HCT116 (cell line): ENCODE results near the gene HELZ2. TPM values are rescaled to one million over a fixed set of nuclear protein-coding genes. Genes with fewer than 3 reads are reported as not detected.
A peak's percentile ranks its signal among the peaks of the same experiment; 100 is the strongest.

Experiments
- ATAC-seq: fragments of 200-7000 bp; cut with Tn5 transposase; 2 replicates; pipeline ENCODE4 v1.9.1; 2020; ENCODE audit warnings: mild to moderate bottlenecking, moderate library complexity
- BruUV-seq: library from RNA; stranded (reverse); fragments of 400-500 nt; replicated peaks from 2 replicates; lab custom pipeline; 2021; lab: Mats Ljungman, UMichigan
- CTCF ChIA-PET: fragments of 300-600 bp; sonication (Branson Sonifier 250); formaldehyde crosslinking; loops from one replicate; lab custom pipeline; 2021; ENCODE audit warnings: antibody characterized with exemption; lab: Charles Lee
- POLR2A ChIA-PET: fragments of 300-600, 350-600 bp; sonication (Branson Sonifier 250); formaldehyde crosslinking; loops from one replicate; lab custom pipeline; 2021; ENCODE audit warnings: antibody characterized with exemption; lab: Charles Lee
- RAD21 ChIA-PET, 2 experiments: fragments of 300-600 bp; sonication (Branson Sonifier 250); formaldehyde crosslinking; loops; one replicate each; lab custom pipeline; 2023; ENCODE audit warnings: low total read pairs in 2 of 2; ENCODE audit not compliant: uncharacterized antibody in 2 of 2, unreplicated experiment in 2 of 2, low non-redundant PET in 1 of 2; lab: Charles Lee
- DNase-seq: peaks from one replicate; pipeline ENCODE4 v3.0.0-alpha.2; 2010; ENCODE audit warnings: low read depth, low spot score
- H2AFZ ChIP-seq: fragments of 200-600 bp; shearing (Covaris generic), sonication (generic); 2 replicates; pipeline ENCODE4 v1.6.1; 2017; ENCODE audit warnings: low read depth, mixed run types, mixed read lengths, antibody characterized with exemption, low read length; ENCODE audit not compliant: poor library complexity, severe bottlenecking
- H3K27ac ChIP-seq: 2 replicates; pipeline ENCODE4 v1.5.1; 2012; ENCODE audit warnings: low read depth, low read length
- H3K27me3 ChIP-seq: fragments of 200-600 bp; sonication (generic); 2 replicates; pipeline ENCODE4 v1.6.1; 2016; ENCODE audit warnings: mixed run types, low read length, mixed read lengths; ENCODE audit not compliant: insufficient read depth
- H3K36me3 ChIP-seq, 2 experiments: fragments of 200-500 bp in 1 of 2; fragments of 200-600 bp in 1 of 2; sonication (Bioruptor generic) in 1 of 2; sonication (generic) in 1 of 2; 2 replicates each; pipeline versions ENCODE4 v1.5.1 to v1.6.1; 2014 to 2016; ENCODE audit warnings: low read length in 2 of 2, inconsistent platforms in 1 of 2, mixed read lengths in 1 of 2, mixed run types in 1 of 2; ENCODE audit not compliant: insufficient read depth in 2 of 2, control insufficient read depth in 1 of 2
- H3K4me1 ChIP-seq, 2 experiments: fragments of 200-600 bp in 1 of 2; sonication (generic) in 1 of 2; 2 replicates each; pipeline versions ENCODE4 v1.5.1 to v1.6.1; 2012 to 2017; ENCODE audit warnings: low read length in 2 of 2, inconsistent platforms in 1 of 2, mild to moderate bottlenecking in 1 of 2, mixed read lengths in 1 of 2, mixed run types in 1 of 2, moderate library complexity in 1 of 2; ENCODE audit not compliant: insufficient read depth in 2 of 2, control insufficient read depth in 1 of 2
- H3K4me2 ChIP-seq: fragments of 200-600 bp; sonication (generic); 2 replicates; pipeline ENCODE4 v1.6.1; 2017; ENCODE audit warnings: mixed run types, low read length, mixed read lengths
- H3K4me3 ChIP-seq, 2 experiments: fragments of 200-600 bp in 1 of 2; sonication (generic) in 1 of 2; replicated peaks in 1 of 2; 2 replicates each; pipeline ENCODE4 v1.5.1; 2011 to 2016; ENCODE audit warnings: low read length in 2 of 2, control low read depth in 1 of 2, low read depth in 1 of 2, mild to moderate bottlenecking in 1 of 2, mixed read lengths in 1 of 2, mixed run types in 1 of 2
- H3K79me2 ChIP-seq: fragments of 200-600 bp; sonication (generic); 2 replicates; pipeline ENCODE4 v1.6.1; 2017; ENCODE audit warnings: mild to moderate bottlenecking, mixed run types, low read length, moderate library complexity, mixed read lengths; ENCODE audit not compliant: insufficient read depth
- H3K9ac ChIP-seq: fragments of 200-600 bp; sonication (generic); 2 replicates; pipeline ENCODE4 v1.6.1; 2016; ENCODE audit warnings: low read length, mixed read lengths
- H3K9me2 ChIP-seq: fragments of 200-600 bp; sonication (generic), shearing (Covaris generic); 2 replicates; pipeline ENCODE4 v1.6.1; 2017; ENCODE audit warnings: mixed run types, mild to moderate bottlenecking, moderate library complexity; ENCODE audit not compliant: insufficient read depth
- H3K9me3 ChIP-seq, 2 experiments: fragments of 200-500 bp in 1 of 2; fragments of 200-600 bp in 1 of 2; sonication (Bioruptor generic) in 1 of 2; sonication (generic) in 1 of 2; 2 replicates each; pipeline ENCODE4 v1.6.1; 2014 to 2017; ENCODE audit warnings: low read length in 2 of 2, mixed read lengths in 2 of 2, inconsistent platforms in 1 of 2, low read depth in 1 of 2, mild to moderate bottlenecking in 1 of 2, mixed run types in 1 of 2, moderate library complexity in 1 of 2; ENCODE audit not compliant: control insufficient read depth in 1 of 2, insufficient read depth in 1 of 2
- H4K20me1 ChIP-seq: fragments of 200-600 bp; sonication (generic), shearing (Covaris generic); 2 replicates; pipeline ENCODE4 v1.6.1; 2017; ENCODE audit warnings: mixed run types, mild to moderate bottlenecking, moderate library complexity; ENCODE audit not compliant: insufficient read depth
- ATF3 ChIP-seq: IDR thresholded peaks from 2 replicates; pipeline ENCODE4 v1.6.1; 2012
- ELF1 ChIP-seq: IDR thresholded peaks from 2 replicates; pipeline ENCODE4 v1.6.1; 2012; ENCODE audit warnings: low read depth, borderline replicate concordance
- EZH2 ChIP-seq: fragments of 200-600 bp; sonication (generic); IDR thresholded peaks from 2 replicates; pipeline ENCODE4 v1.6.1; 2017; ENCODE audit warnings: antibody characterized with exemption, mixed run types
- JUND ChIP-seq: IDR thresholded peaks from 2 replicates; pipeline ENCODE4 v1.6.1; 2012
- POLR2A ChIP-seq: IDR thresholded peaks from 2 replicates; pipeline ENCODE4 v1.7.0; 2011; ENCODE audit warnings: borderline replicate concordance; ENCODE audit not compliant: insufficient read depth, insufficient read length; ENCODE audit errors: extremely low read depth
- POLR2AphosphoS5 ChIP-seq: IDR thresholded peaks from 2 replicates; pipeline ENCODE4 v1.6.1; 2011; ENCODE audit warnings: mild to moderate bottlenecking, low read depth, low read length, moderate library complexity
- REST ChIP-seq: IDR thresholded peaks from 2 replicates; pipeline ENCODE4 v1.6.1; 2012; ENCODE audit warnings: low read depth
- SIN3A ChIP-seq: IDR thresholded peaks from 2 replicates; pipeline ENCODE4 v1.6.1; 2012; ENCODE audit warnings: low read depth
- SP1 ChIP-seq: IDR thresholded peaks from 2 replicates; pipeline ENCODE4 v1.6.1; 2012; ENCODE audit warnings: low read depth
- SRF ChIP-seq: IDR thresholded peaks from 2 replicates; pipeline ENCODE4 v1.6.1; 2012; ENCODE audit warnings: low read depth
- TCF7L2 ChIP-seq: IDR thresholded peaks from 2 replicates; pipeline ENCODE4 v1.7.0; 2011; ENCODE audit warnings: borderline replicate concordance, inconsistent platforms; ENCODE audit not compliant: insufficient read depth, insufficient read length; ENCODE audit errors: extremely low read depth
- ZFX ChIP-seq: fragments of 450-650 bp; IDR thresholded peaks from 2 replicates; pipeline ENCODE4 v1.6.1; 2017
- intact Hi-C: fragments of 100-400 bp; cut with micrococcal nuclease; formaldehyde crosslinking; loops from 2 replicates; pipeline ENCODE4 v1.10.0; 2022
- total RNA-seq: library from RNA; stranded (reverse); gene quantifications from one replicate; pipeline ENCODE4 v1.2.1, GENCODE V29; 2021; ENCODE audit not compliant: unreplicated experiment

HELZ2 gene
- total RNA-seq, 1 experiment from 2014 or later, result 44.0 TPM

GRCh38 chr20:63554361-63555278 lies 19.4 kb downstream of the HELZ2 start:
- Histone ChIP-seq H4K20me1 (no peaks in the 10 kb centered on the region), H3K79me2 (no peaks in the 10 kb centered on the region), H3K27me3 (no peaks in the 10 kb centered on the region), H3K9me3 (no peaks in the 10 kb centered on the region), H2AFZ (no peak overlapping the region), H3K4me1 (peaks cover 12 to 20% of the 10 kb centered on the region in 2 experiments), H3K4me2 (peak overlapping the region; percentile 100), H3K27ac (peak overlapping the region; percentile 22; the same call in 1 of the 2 replicates), H3K4me3 (peak overlapping the region; percentile 57 to 72), H3K9me2 (no peaks in the 10 kb centered on the region), H3K9ac (peak overlapping the region; percentile 73), H3K36me3 (no peaks in the 10 kb centered on the region)
- CTCF ChIA-PET, result interaction anchor here (1.0 kb wide), 1 partner anchor 17 kb away, joined by 3 read pairs; the partner anchor contains the start of gene PTK6
- intact Hi-C loops, result no loop called here
- POLR2A ChIA-PET, result interaction anchor here (0.7 kb wide), 1 partner anchor 13 kb away, joined by 3 read pairs; no protein-coding TSS in a partner anchor
- ATAC-seq (no peak), DNase-seq (no peak)
- TF ChIP-seq JUND (no peak), ZFX (no peak), SIN3A (no peak), EZH2 (no peak)
- RAD21 ChIA-PET, result no interaction called here
- no TSS peak for BruUV-seq

- intact Hi-C loops, result no loop called here
- TF ChIP-seq TCF7L2 (no peak), POLR2A (no peak), ELF1 (no peak), POLR2AphosphoS5 (no peak), EZH2 (no peak), SRF (no peak), ATF3 (no peak), REST (no peak), ZFX (no peak), JUND (no peak), SP1 (no peak)
- ChIA-PET RAD21 (no interaction called here), CTCF (no interaction called here), POLR2A (no interaction called here)
- DNase-seq (no peak), ATAC-seq (peak; percentile 58)
- H3K36me3 ChIP-seq, result no peaks in the 10 kb centered on the region
- H4K20me1 ChIP-seq, result no peaks in the 10 kb centered on the region
- H3K9me3 ChIP-seq, result no peaks in the 10 kb centered on the region
- peaks cover 12 to 20% of the 10 kb centered on the region in 2 experiments for H3K4me1 ChIP-seq
- no TSS peak for BruUV-seq
- no peaks in the 10 kb centered on the region for H3K27me3 ChIP-seq
- H2AFZ ChIP-seq, result no peak within 1 kb of the TSS
- H3K27ac ChIP-seq, result peak within 1 kb of the TSS; percentile 83
- no peaks in the 10 kb centered on the region for H3K9me2 ChIP-seq
- peak within 1 kb of the TSS; percentile 73 for H3K9ac ChIP-seq
- H3K79me2 ChIP-seq, result no peaks in the 10 kb centered on the region
- H3K4me3 ChIP-seq, result peak within 1 kb of the TSS; percentile 57 to 72
- H3K4me2 ChIP-seq, result peak within 1 kb of the TSS; percentile 100
These were observed 20.1 kb downstream of the HELZ2 start, which contains the start of gene FNDC11 for GRCh38 chr20:63553933-63554290. Gene FNDC11 (plus strand): TSS chr20:63554159. CDS start chr20:63555664, 1,505 bp downstream.
